Metanephros (tissue), 1 donor: ENCODE measurements around the gene DHRS7. TPM values are rescaled to one million over a fixed set of nuclear protein-coding genes. Genes with fewer than 3 reads are reported as not detected.

Experiments used
- total RNA-seq: library from RNA; depleted of rRNA; stranded (reverse); fragments of >200 nt; gene quantifications from one replicate; pipeline ENCODE4 v1.2.3, GENCODE V29; 2014

DHRS7 gene, protein sequence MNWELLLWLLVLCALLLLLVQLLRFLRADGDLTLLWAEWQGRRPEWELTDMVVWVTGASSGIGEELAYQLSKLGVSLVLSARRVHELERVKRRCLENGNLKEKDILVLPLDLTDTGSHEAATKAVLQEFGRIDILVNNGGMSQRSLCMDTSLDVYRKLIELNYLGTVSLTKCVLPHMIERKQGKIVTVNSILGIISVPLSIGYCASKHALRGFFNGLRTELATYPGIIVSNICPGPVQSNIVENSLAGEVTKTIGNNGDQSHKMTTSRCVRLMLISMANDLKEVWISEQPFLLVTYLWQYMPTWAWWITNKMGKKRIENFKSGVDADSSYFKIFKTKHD
- total RNA-seq: 84.1 TPM

GRCh38 chr14:60164712-60165546, at the start of gene DHRS7:
TSS of gene DHRS7 (minus strand) at chr14:60165398. CDS start at chr14:60165309, 89 bp downstream.

Other genes starting within 250 kb of the DHRS7 start
- gene LRRC9, start 245.3 kb downstream of the DHRS7 start, total RNA-seq: 6.8 TPM
- gene PCNX4, start 73.5 kb downstream of the DHRS7 start, total RNA-seq: 93.5 TPM
- 44.8 TPM for gene PPM1A, start 83.8 kb upstream of the DHRS7 start, total RNA-seq